Measurements from ENCODE around the gene BICC1.

BICC1 gene

GRCh38 chr10:58515291-58515941, 2.7 kb downstream of the BICC1 start:
- in situ Hi-C loops (cut with MboI; ENCODE audit: low sequenced_read_pairs) = no loop called here

GRCh38 chr10:58516119-58516518, 3.4 kb downstream of the BICC1 start:
- in situ Hi-C loops (cut with MboI; ENCODE audit: low sequenced_read_pairs) = no loop called here

- in situ Hi-C loops (cut with MboI; ENCODE audit: low sequenced_read_pairs) = no loop called here
Measured at GRCh38 chr10:58516671-58517070, 4.0 kb downstream of the BICC1 start.

- in situ Hi-C loops (cut with MboI; ENCODE audit: low sequenced_read_pairs) = no loop called here
Measured at GRCh38 chr10:58517081-58517480, 4.4 kb downstream of the BICC1 start.

- in situ Hi-C loops (cut with MboI; ENCODE audit: low sequenced_read_pairs) = no loop called here
Measured at GRCh38 chr10:58517491-58518355, 5.1 kb downstream of the BICC1 start.

GRCh38 chr10:58518775-58519174, 6.1 kb downstream of the BICC1 start:
- in situ Hi-C loops (cut with MboI; ENCODE audit: low sequenced_read_pairs) = no loop called here

- in situ Hi-C loops (cut with MboI; ENCODE audit: low sequenced_read_pairs) = no loop called here
Measured at GRCh38 chr10:58529077-58529728, 16.5 kb downstream of the BICC1 start.

GRCh38 chr10:58531084-58531695, 18.5 kb downstream of the BICC1 start:
- in situ Hi-C loops (cut with MboI; ENCODE audit: low sequenced_read_pairs) = no loop called here

- in situ Hi-C loops (cut with MboI; ENCODE audit: low sequenced_read_pairs) = no loop called here
Measured at GRCh38 chr10:58535311-58535710, 22.6 kb downstream of the BICC1 start.

GRCh38 chr10:58543141-58543540, 30.5 kb downstream of the BICC1 start:
- in situ Hi-C loops (cut with MboI; ENCODE audit: low sequenced_read_pairs) = no loop called here

GRCh38 chr10:58544135-58544534, 31.5 kb downstream of the BICC1 start:
- in situ Hi-C loops (cut with MboI; ENCODE audit: low sequenced_read_pairs) = no loop called here

GRCh38 chr10:58545427-58545826, 32.8 kb downstream of the BICC1 start:
- in situ Hi-C loops (cut with MboI; ENCODE audit: low sequenced_read_pairs) = no loop called here

- in situ Hi-C loops (cut with MboI; ENCODE audit: low sequenced_read_pairs) = no loop called here
Measured at GRCh38 chr10:58546137-58546536, 33.5 kb downstream of the BICC1 start.

GRCh38 chr10:58546722-58547445, 34.2 kb downstream of the BICC1 start:
- in situ Hi-C loops (cut with MboI; ENCODE audit: low sequenced_read_pairs) = no loop called here

- in situ Hi-C loops (cut with MboI; ENCODE audit: low sequenced_read_pairs) = no loop called here
Measured at GRCh38 chr10:58547963-58548362, 35.3 kb downstream of the BICC1 start.

GRCh38 chr10:58554316-58554715, 41.6 kb downstream of the BICC1 start:
- in situ Hi-C loops (cut with MboI; ENCODE audit: low sequenced_read_pairs) = no loop called here

- in situ Hi-C loops (cut with MboI; ENCODE audit: low sequenced_read_pairs) = no loop called here
Measured at GRCh38 chr10:58555170-58555929, 42.7 kb downstream of the BICC1 start.

GRCh38 chr10:58555930-58556311, 43.2 kb downstream of the BICC1 start:
- in situ Hi-C loops (cut with MboI; ENCODE audit: low sequenced_read_pairs) = no loop called here

GRCh38 chr10:58556516-58557165, 44.0 kb downstream of the BICC1 start:
- in situ Hi-C loops (cut with MboI; ENCODE audit: low sequenced_read_pairs) = no loop called here

GRCh38 chr10:58557714-58558113, 45.0 kb downstream of the BICC1 start:
- in situ Hi-C loops (cut with MboI; ENCODE audit: low sequenced_read_pairs) = no loop called here
